B cell (primary cell): ENCODE measurements around the gene SALL2. TPM values are rescaled to one million over a fixed set of nuclear protein-coding genes. Genes with fewer than 3 reads are reported as not detected.
A peak's percentile ranks its signal among the peaks of the same experiment; 100 is the strongest.

ENCODE experiments used
- ATAC-seq: fragments of 200-7000 bp; cut with Tn5 transposase; one replicate; pipeline ENCODE4 v1.10.0; 2021; ENCODE audit warnings: low read depth, mild to moderate bottlenecking, moderate number of reproducible peaks, moderate library complexity
- CTCF ChIA-PET: fragments of 350-600 bp; sonication (Branson Sonifier 250); formaldehyde crosslinking; loops from one replicate; lab custom pipeline; 2021; ENCODE audit warnings: antibody characterized with exemption, inconsistent platforms; lab: Charles Lee
- POLR2A ChIA-PET: fragments of 350-600 bp; sonication (Branson Sonifier 250); formaldehyde crosslinking; loops from one replicate; lab custom pipeline; 2021; ENCODE audit warnings: antibody characterized with exemption; lab: Charles Lee
- DNase-seq: peaks from one replicate; pipeline ENCODE4 v3.0.0; 2013
- H2AFZ ChIP-seq: 2 replicates; pipeline ENCODE4 v1.6.1; 2012; ENCODE audit warnings: mild to moderate bottlenecking, low read depth, low read length; ENCODE audit not compliant: insufficient read depth, poor library complexity, severe bottlenecking
- H3K27ac ChIP-seq, 2 donors: 1 replicate in 1 of 2; 2 replicates in 1 of 2; pipeline ENCODE4 v1.5.1; 2012 to 2013; ENCODE audit warnings: low read length in 2 of 2, mild to moderate bottlenecking in 2 of 2, moderate library complexity in 1 of 2
- H3K27me3 ChIP-seq, 4 experiments: fragments of 200-600 bp in 1 of 4; sonication (generic) in 1 of 4; replicated peaks in 1 of 4; 1 replicate in 2 of 4; 2 replicates in 2 of 4; pipeline versions ENCODE4 v1.6.1 to v1.7.0; 2013 to 2016; ENCODE audit warnings: low read length in 3 of 4, mild to moderate bottlenecking in 2 of 4, mixed read lengths in 1 of 4, moderate library complexity in 1 of 4; ENCODE audit not compliant: insufficient read depth in 4 of 4, control insufficient read depth in 3 of 4; ENCODE audit errors: control extremely low read depth in 1 of 4
- H3K36me3 ChIP-seq, 2 experiments: replicated peaks in 1 of 2; 1 replicate in 1 of 2; 2 replicates in 1 of 2; pipeline versions ENCODE4 v1.6.1 to v1.7.1; 2013; ENCODE audit warnings: low read length in 1 of 2; ENCODE audit not compliant: insufficient read depth in 2 of 2, control insufficient read depth in 1 of 2; ENCODE audit errors: control extremely low read depth in 1 of 2, extremely low read depth in 1 of 2
- H3K4me1 ChIP-seq, 2 donors: fragments of 200-600 bp in 1 of 2; sonication (generic) in 1 of 2; 1 replicate in 1 of 2; 2 replicates in 1 of 2; pipeline versions ENCODE4 v1.5.1 to v1.6.1; 2013 to 2017; ENCODE audit warnings: low read length in 2 of 2; ENCODE audit not compliant: control insufficient read depth in 2 of 2, insufficient read depth in 2 of 2
- H3K4me2 ChIP-seq: replicated peaks from 2 replicates; pipeline ENCODE3; 2012; ENCODE audit warnings: mild to moderate bottlenecking, low read depth, low read length; ENCODE audit not compliant: poor library complexity, severe bottlenecking
- H3K4me3 ChIP-seq, 5 experiments: fragments of 200-600 bp in 1 of 5; sonication (generic) in 1 of 5; 1 replicate in 3 of 5; 2 replicates in 2 of 5; pipeline versions ENCODE4 v1.5.1 to v1.7.0; 2011 to 2016; ENCODE audit warnings: low read length in 4 of 5, mild to moderate bottlenecking in 4 of 5, low read depth in 2 of 5, control low read depth in 1 of 5, moderate library complexity in 1 of 5; ENCODE audit not compliant: insufficient read depth in 1 of 5; ENCODE audit errors: control extremely low read depth in 1 of 5, extremely low read depth in 1 of 5
- H3K79me2 ChIP-seq: fragments of 200-600 bp; sonication (generic); one replicate; pipeline ENCODE4 v1.6.0; 2016; ENCODE audit warnings: low read length; ENCODE audit not compliant: control insufficient read depth, insufficient read depth
- H3K9ac ChIP-seq: fragments of 200-600 bp; sonication (generic); 2 replicates; pipeline ENCODE4 v1.6.1; 2017; ENCODE audit warnings: mild to moderate bottlenecking, low read length, moderate library complexity
- H3K9me3 ChIP-seq, 3 donors: one replicate each; pipeline versions ENCODE4 v1.6.1 to v1.7.1; 2013; ENCODE audit warnings: low read length in 2 of 3; ENCODE audit not compliant: control insufficient read depth in 2 of 3, insufficient read depth in 1 of 3; ENCODE audit errors: control extremely low read depth in 1 of 3
- H4K20me1 ChIP-seq: 2 replicates; pipeline ENCODE4 v1.6.0; 2012; ENCODE audit warnings: mild to moderate bottlenecking, low read length; ENCODE audit not compliant: insufficient read depth, control insufficient read depth, poor library complexity, severe bottlenecking
- H3K27ac Mint-ChIP-seq: one replicate; pipeline ENCODE4 v1.8.0; 2021; ENCODE audit warnings: mixed read lengths
- H3K27me3 Mint-ChIP-seq: one replicate; pipeline ENCODE4 v1.8.0; 2021; ENCODE audit warnings: mixed read lengths
- H3K4me1 Mint-ChIP-seq: one replicate; pipeline ENCODE4 v1.8.0; 2021; ENCODE audit warnings: mixed read lengths
- H3K4me3 Mint-ChIP-seq: one replicate; pipeline ENCODE4 v1.8.0; 2021; ENCODE audit warnings: mixed read lengths
- H3K9me3 Mint-ChIP-seq: one replicate; pipeline ENCODE4 v1.8.0; 2022; ENCODE audit warnings: mixed read lengths; ENCODE audit not compliant: insufficient read depth
- CTCF ChIP-seq: fragments of 200-600 bp; IDR thresholded peaks from one replicate; pipeline ENCODE4 v1.8.0; 2022; ENCODE audit warnings: antibody characterized with exemption, mild to moderate bottlenecking
- EZH2 ChIP-seq: IDR thresholded peaks from 2 replicates; pipeline ENCODE4 v1.6.1; 2012; ENCODE audit warnings: borderline replicate concordance, low read depth, mild to moderate bottlenecking, moderate library complexity, low read length; ENCODE audit not compliant: insufficient read depth, poor library complexity, severe bottlenecking
- WGBS: methylation state at CpG from one replicate; pipeline ENCODE4 v1.1.5; 2013; ENCODE audit warnings: missing lambda C conversion rate; ENCODE audit not compliant: insufficient coverage; 5-methylcytosine and 5-hydroxymethylcytosine counted together
- intact Hi-C: fragments of 100-400 bp; cut with micrococcal nuclease; formaldehyde crosslinking; loops from one replicate; pipeline ENCODE4 v1.10.0; 2022
- polyA plus RNA-seq: library from polyadenylated mRNA; depleted of rRNA; stranded (reverse); fragments of >200 nt; gene quantifications from 2 replicates; pipeline ENCODE4 v1.2.3, GENCODE V29; 2012
- total RNA-seq, 2 donors: library from RNA; stranded (reverse); fragments of 120-200 nt in 1 of 2; gene quantifications; 1 replicate in 1 of 2; 2 replicates in 1 of 2; pipeline versions ENCODE4 v1.2.3 to v1.2.4, GENCODE V29; 2013 to 2022

Gene SALL2
- total and polyA plus RNA-seq, 2 donors (not counting 1 experiment from before 2014, with no cell fraction given) = 0.39 to 2.5 TPM

GRCh38 chr14:21572604-21573003 is 46.5 kb upstream of the SALL2 start:
- H3K4me3 Mint-ChIP-seq = no peak overlapping the region
- Histone ChIP-seq H3K36me3 (no peaks in the 10 kb centered on the region), H3K4me1 (no peaks in the 10 kb centered on the region), H3K4me3 (no peak overlapping the region), H2AFZ (no peak overlapping the region), H3K79me2 (no peaks in the 10 kb centered on the region), H3K9ac (no peak overlapping the region), H3K9me3 (peaks cover 0 to 3% (median 1%) of the 10 kb centered on the region in 3 donors), H3K4me2 (no peak overlapping the region), H3K27me3 (peaks cover 0 to 3% (median 0%) of the 10 kb centered on the region in 4 experiments), H4K20me1 (no peaks in the 10 kb centered on the region), H3K27ac (no peak overlapping the region)
- ATAC-seq = no peak
- ChIA-PET CTCF (no interaction called here), POLR2A (no interaction called here)
- DNase-seq = no peak
- no peak overlapping the region for H3K27ac Mint-ChIP-seq
- H3K27me3 Mint-ChIP-seq = peaks cover 38% of the 10 kb centered on the region
- no peaks in the 10 kb centered on the region for H3K4me1 Mint-ChIP-seq
- intact Hi-C loops = no loop called here
- no peak for TF ChIP-seq CTCF
- no peak for TF ChIP-seq EZH2
- H3K9me3 Mint-ChIP-seq = peaks cover 3% of the 10 kb centered on the region

- Histone ChIP-seq H3K4me2 (no peak overlapping the region), H3K4me3 (no peak overlapping the region), H2AFZ (no peak overlapping the region), H3K27me3 (no peaks in the 10 kb centered on the region), H4K20me1 (no peaks in the 10 kb centered on the region), H3K4me1 (peaks cover 5% of the 10 kb centered on the region in 2 donors), H3K27ac (no peak overlapping the region), H3K9ac (no peak overlapping the region), H3K9me3 (no peaks in the 10 kb centered on the region), H3K79me2 (no peaks in the 10 kb centered on the region), H3K36me3 (no peaks in the 10 kb centered on the region)
- WGBS = 90% methylated on average over 6 of the region's 8 CpGs
- H3K27me3 Mint-ChIP-seq = peaks cover 5% of the 10 kb centered on the region
- H3K9me3 Mint-ChIP-seq = no peaks in the 10 kb centered on the region
- TF ChIP-seq EZH2 (no peak), CTCF (no peak)
- intact Hi-C loops = loop anchor here (5.0 to 10.0 kb wide), 3 partner anchors 424 to 546 kb away; no protein-coding TSS in a partner anchor
- DNase-seq = no peak
- no peak overlapping the region for H3K4me3 Mint-ChIP-seq
- H3K27ac Mint-ChIP-seq = peak overlapping the region; percentile 3
- POLR2A ChIA-PET = no interaction called here
- no peak for ATAC-seq
- H3K4me1 Mint-ChIP-seq = peaks cover 6% of the 10 kb centered on the region
- CTCF ChIA-PET = interaction anchor here (0.7 to 4.5 kb wide), 4 partner anchors 29 to 544 kb away, joined by 3 to 45 read pairs (median 4); no protein-coding TSS in a partner anchor
Observed at GRCh38 chr14:21558703-21559170, 32.6 kb upstream of the SALL2 start.
